Activated CD4-positive, alpha-beta T cell treated with anti-CD3 and anti-CD28 coated beads for 36 hours (primary cell): Measurements from ENCODE around the gene HPS5. TPM values are rescaled to one million over a fixed set of nuclear protein-coding genes. Genes with fewer than 3 reads are reported as not detected.
"Not testable (repeated sequence)": the region's sequence is repeated elsewhere in the genome, so short reads cannot be mapped to it uniquely, and the experiment has no call there.

ENCODE experiments used
- ATAC-seq: fragments of 200-7000 bp; cut with Tn5 transposase; one replicate; pipeline ENCODE4 v1.10.0; 2021; ENCODE audit warnings: mild to moderate bottlenecking, moderate library complexity
- CTCF ChIA-PET: fragments of 350-600 bp; sonication (Branson Sonifier 250); formaldehyde crosslinking; loops from one replicate; lab custom pipeline; 2021; ENCODE audit warnings: antibody characterized with exemption; lab: Charles Lee
- POLR2A ChIA-PET: fragments of 350-600 bp; sonication (Branson Sonifier 250); formaldehyde crosslinking; loops from one replicate; lab custom pipeline; 2021; ENCODE audit warnings: antibody characterized with exemption, inconsistent platforms; lab: Charles Lee
- DNase-seq: peaks from one replicate; pipeline ENCODE4 v3.0.0-alpha.2; 2020
- H3K27ac Mint-ChIP-seq: one replicate; pipeline ENCODE4 v1.8.0; 2021; ENCODE audit warnings: mixed read lengths
- H3K27me3 Mint-ChIP-seq: one replicate; pipeline ENCODE4 v1.8.0; 2021; ENCODE audit warnings: mixed read lengths
- H3K36me3 Mint-ChIP-seq: one replicate; pipeline ENCODE4 v1.8.0; 2021; ENCODE audit warnings: low read depth, mixed read lengths
- H3K4me1 Mint-ChIP-seq: one replicate; pipeline ENCODE4 v1.8.0; 2021; ENCODE audit warnings: mixed read lengths
- H3K4me3 Mint-ChIP-seq: one replicate; pipeline ENCODE4 v1.8.0; 2021; ENCODE audit warnings: mild to moderate bottlenecking, moderate library complexity, mixed read lengths
- H3K9me3 Mint-ChIP-seq: one replicate; pipeline ENCODE4 v1.8.0; 2021; ENCODE audit warnings: low read depth, mixed read lengths
- intact Hi-C, 2 experiments: fragments of 100-400 bp; cut with DNase I in 1 of 2; cut with micrococcal nuclease in 1 of 2; formaldehyde crosslinking; loops; one replicate each; pipeline versions ENCODE4 v1.14.2 to v1.15.1; 2022 to 2024; cut with DNase I, micrococcal nuclease
- total RNA-seq, 2 experiments: library from RNA; stranded (reverse); gene quantifications; one replicate each; pipeline ENCODE4 v1.2.3, GENCODE V29; 2021

Gene HPS5
- total RNA-seq, 2 experiments from 2014 or later = 14.3 to 16.1 TPM

DNA sequence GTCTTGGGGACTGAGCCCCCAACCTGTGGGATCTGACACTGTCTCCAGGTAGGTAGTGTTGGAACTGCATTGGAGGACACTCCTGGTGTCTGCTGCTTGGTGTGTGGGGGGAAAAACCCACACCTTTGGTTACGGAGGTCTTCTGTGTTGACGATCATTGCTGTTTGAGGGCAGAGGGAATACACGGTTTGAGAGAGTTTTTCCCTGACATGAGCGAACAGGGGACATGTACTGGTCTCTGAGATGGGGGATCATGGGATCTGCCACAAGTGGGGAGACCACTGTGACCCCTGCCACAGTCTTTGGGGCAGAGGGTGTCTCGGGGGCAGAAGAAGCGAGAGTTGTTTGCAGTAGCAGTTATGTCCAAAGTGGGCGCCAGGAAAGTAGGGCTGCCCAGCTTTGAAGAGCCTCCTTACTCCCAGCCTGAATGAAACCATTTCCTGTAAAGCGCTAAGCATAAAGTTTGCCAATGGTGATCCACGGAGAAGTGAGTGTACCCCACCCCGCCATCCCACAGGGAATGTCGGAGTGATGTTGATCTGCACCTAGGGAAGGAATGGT, 68.1 kb downstream of the HPS5 start:
- ATAC-seq (no peak), DNase-seq (no peak)
- no peak overlapping the region for H3K27ac Mint-ChIP-seq
- no peaks in the 10 kb centered on the region for H3K9me3 Mint-ChIP-seq
- no peak overlapping the region for H3K4me3 Mint-ChIP-seq
- intact Hi-C loops = no loop called here
- CTCF ChIA-PET = no interaction called here
- H3K4me1 Mint-ChIP-seq = no peaks in the 10 kb centered on the region
- POLR2A ChIA-PET = no interaction called here
- H3K36me3 Mint-ChIP-seq = no peaks in the 10 kb centered on the region
- H3K27me3 Mint-ChIP-seq = peaks cover 3% of the 10 kb centered on the region

DNA sequence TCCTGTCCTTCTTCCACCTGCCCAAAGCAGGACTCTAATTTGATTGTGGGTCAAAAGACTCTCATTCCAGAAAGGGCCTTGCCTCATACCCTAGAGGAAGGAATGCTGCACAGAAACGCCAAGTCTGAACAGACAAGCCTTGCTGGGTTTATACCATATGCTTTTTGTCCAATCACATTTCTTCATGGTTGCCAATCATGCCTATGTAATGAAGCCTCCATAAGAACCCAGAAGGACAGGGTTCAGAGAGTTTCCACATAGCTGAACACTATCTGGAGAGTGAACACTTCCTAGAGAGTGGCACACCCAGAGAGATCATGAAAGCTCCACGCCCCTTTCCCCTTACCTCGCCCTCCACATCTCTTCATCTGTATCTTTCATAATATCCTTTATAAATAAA, 68.7 kb downstream of the HPS5 start:
- no peak overlapping the region for H3K4me3 Mint-ChIP-seq
- ChIA-PET CTCF (interaction anchor here (1.3 kb wide), 1 partner anchor 9 kb away, joined by 5 read pairs; no protein-coding TSS in a partner anchor), POLR2A (interaction anchor here (0.6 kb wide), 1 partner anchor 428 kb away, joined by 4 read pairs; no protein-coding TSS in a partner anchor)

DNA sequence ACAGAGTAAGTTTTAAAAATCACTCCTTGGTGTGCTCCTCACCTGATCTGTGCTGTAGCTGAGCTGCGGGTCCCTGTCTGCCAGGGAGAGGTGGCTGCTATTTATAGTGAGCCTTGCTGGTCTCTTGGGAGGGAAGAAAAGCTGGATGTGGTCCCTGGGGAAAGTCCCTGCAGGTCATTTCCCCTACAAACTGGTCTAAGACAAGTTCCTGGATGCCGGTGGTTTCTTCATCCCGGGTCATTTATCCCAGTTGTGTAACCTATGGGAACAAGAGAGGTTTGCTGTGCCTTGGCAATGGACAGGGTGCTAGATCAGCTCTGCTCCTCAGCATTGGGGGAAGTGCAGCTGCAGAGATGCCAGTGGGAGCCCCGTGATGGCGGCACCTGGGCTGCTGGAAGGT, 73.4 kb downstream of the HPS5 start, which contains the start of gene SAA2:
TSS of gene SAA2 (minus strand) at position 108 of the 400 bp plus-strand sequence. CDS start 657 bp downstream, outside the sequence.
- H3K4me1 Mint-ChIP-seq = peaks cover 11% of the 10 kb centered on the region
- DNase-seq (no peak), ATAC-seq (no peak)
- no peak within 1 kb of the TSS for H3K27ac Mint-ChIP-seq
- H3K36me3 Mint-ChIP-seq = no peaks in the 10 kb centered on the region
- H3K9me3 Mint-ChIP-seq = no peaks in the 10 kb centered on the region
- H3K4me3 Mint-ChIP-seq = no peak within 1 kb of the TSS
- intact Hi-C loops = loop anchor here (10.0 kb wide), 3 partner anchors 146 to 486 kb away; partner anchors contain the start of genes LDHA (in 1 of the 2) and TSG101 (in 1 of the 2)
- no peaks in the 10 kb centered on the region for H3K27me3 Mint-ChIP-seq
- ChIA-PET POLR2A (no interaction called here), CTCF (interaction anchor here (0.7 kb wide), 1 partner anchor 133 kb away, joined by 3 read pairs; no protein-coding TSS in a partner anchor)

More for the DNA sequence above, 68.7 kb downstream of the HPS5 start:
- intact Hi-C loops = no loop called here
- DNase-seq (no peak), ATAC-seq (no peak)
- Mint-ChIP-seq H3K9me3 (no peaks in the 10 kb centered on the region), H3K36me3 (no peaks in the 10 kb centered on the region), H3K27me3 (peaks cover 3% of the 10 kb centered on the region), H3K4me1 (no peaks in the 10 kb centered on the region), H3K27ac (no peak overlapping the region)

DNA sequence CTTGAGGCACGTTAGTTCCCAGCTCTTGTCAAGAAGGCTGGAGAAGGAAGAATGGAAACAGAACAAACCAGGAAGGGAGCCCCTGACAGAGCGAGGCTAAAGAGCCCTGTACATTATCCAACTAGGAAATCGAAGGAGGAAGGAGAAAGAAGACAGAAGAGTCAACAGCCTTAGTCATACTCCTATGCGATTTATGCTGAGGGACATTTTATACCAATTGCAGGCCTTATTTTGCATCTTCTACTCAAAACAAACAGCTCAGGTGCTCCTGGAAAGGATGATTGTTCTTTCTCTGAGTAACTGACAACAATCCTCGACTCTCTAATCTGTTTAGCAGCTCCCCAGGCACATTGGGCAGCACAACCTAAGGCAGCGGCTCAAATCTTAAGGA, 74.8 kb downstream of the HPS5 start:
- H3K4me3 Mint-ChIP-seq, POLR2A ChIA-PET: not testable (repeated sequence)

DNA sequence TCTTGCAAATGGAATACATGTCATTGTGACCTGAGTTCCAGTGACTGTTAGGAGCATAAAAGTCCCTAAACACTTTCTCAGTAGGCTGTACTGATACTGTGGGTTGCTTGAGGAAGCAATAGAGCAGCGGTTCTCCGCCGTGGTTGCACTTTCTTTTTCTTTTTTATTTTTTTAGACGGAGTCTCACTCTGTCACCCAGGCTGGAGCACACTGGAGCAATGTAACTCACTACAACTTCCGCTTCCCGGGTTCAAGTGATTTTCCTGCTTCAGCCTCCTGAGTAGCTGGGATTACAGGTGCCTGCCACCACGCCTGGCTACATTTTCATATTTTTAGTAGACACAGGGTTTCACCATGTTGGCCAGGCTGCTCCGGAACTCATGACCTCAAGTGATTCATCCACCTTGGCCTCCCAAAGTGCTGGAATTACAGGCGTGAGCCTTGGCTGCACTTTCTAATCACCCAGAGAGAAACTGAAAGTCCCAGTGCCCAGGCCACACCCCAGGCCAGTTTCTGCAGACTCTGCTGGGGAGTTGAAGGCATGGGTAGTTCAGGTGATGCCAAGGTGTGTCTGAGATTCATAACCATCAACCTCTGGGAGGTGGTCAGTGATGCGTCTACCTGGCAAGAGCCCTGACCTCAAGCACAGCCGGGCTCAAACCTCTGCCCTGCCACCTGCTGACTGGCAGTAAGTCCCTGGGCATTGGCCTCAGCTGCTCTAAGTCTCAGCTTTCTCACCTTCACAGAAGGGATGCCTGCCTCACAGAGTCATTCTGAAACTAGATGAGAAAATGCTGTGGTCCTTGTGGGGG, 75.4 kb downstream of the HPS5 start:
- ChIA-PET POLR2A (interaction anchor here (0.6 kb wide), 1 partner anchor 387 kb away, joined by 4 read pairs; no protein-coding TSS in a partner anchor), CTCF (interaction anchor here (0.7 to 1.7 kb wide), 2 partner anchors 131 to 497 kb away, joined by 3 to 4 read pairs; no protein-coding TSS in a partner anchor)
- DNase-seq (peak; percentile 43), ATAC-seq (peak; percentile 79)
- H3K4me1 Mint-ChIP-seq = peaks cover 11% of the 10 kb centered on the region
- not testable (repeated sequence) for H3K27me3 Mint-ChIP-seq, H3K9me3 Mint-ChIP-seq, H3K36me3 Mint-ChIP-seq
- peak overlapping the region; percentile 74 for H3K27ac Mint-ChIP-seq
- intact Hi-C loops = loop anchor here (1.0 to 10.0 kb wide), 5 partner anchors 22 to 488 kb away; partner anchors contain the start of genes LDHA (in 1 of the 2) and TSG101 (in 1 of the 2)
- peak overlapping the region; percentile 56 for H3K4me3 Mint-ChIP-seq

More for the DNA sequence above, 74.8 kb downstream of the HPS5 start:
- ATAC-seq = peak; percentile 43
- H3K9me3 Mint-ChIP-seq, DNase-seq, H3K27me3 Mint-ChIP-seq, H3K36me3 Mint-ChIP-seq: not testable (repeated sequence)
- intact Hi-C loops = loop anchor here (2.0 to 10.0 kb wide), 4 partner anchors 22 to 488 kb away; partner anchors contain the start of genes LDHA (in 1 of the 2) and TSG101 (in 1 of the 2)
- CTCF ChIA-PET = interaction anchor here (1.7 kb wide), 1 partner anchor 131 kb away, joined by 4 read pairs; no protein-coding TSS in a partner anchor
- Mint-ChIP-seq H3K4me1 (peaks cover 11% of the 10 kb centered on the region), H3K27ac (peak overlapping the region; percentile 74)

DNA sequence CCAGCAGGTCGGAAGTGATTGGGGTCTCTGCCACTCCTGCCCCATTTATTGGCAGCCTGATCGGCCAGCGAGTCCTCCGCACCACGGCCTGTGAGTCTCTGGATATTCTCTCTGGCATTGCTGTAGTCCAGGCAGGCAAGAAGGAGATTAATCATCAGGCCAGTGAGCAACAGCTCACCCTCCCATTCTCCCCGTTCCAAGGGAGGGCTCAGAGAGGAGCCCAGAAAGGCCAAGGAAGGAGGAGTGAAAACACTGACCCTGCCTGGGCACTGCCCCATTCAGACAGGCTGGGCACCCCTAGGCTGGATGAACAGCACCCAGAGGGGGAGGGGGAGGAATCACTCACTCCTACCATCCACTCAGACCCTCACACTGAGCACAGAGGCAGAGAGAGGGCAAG, 76.5 kb downstream of the HPS5 start:
- DNase-seq (no peak), ATAC-seq (no peak)
- H3K27me3 Mint-ChIP-seq = no peaks in the 10 kb centered on the region
- ChIA-PET POLR2A (no interaction called here), CTCF (interaction anchor here (0.5 to 2.4 kb wide), 3 partner anchors 56 to 499 kb away, joined by 3 to 12 read pairs (median 3); partner anchors contain the start of gene TSG101)
- no peaks in the 10 kb centered on the region for H3K9me3 Mint-ChIP-seq
- no peak overlapping the region for H3K27ac Mint-ChIP-seq
- no peak overlapping the region for H3K4me3 Mint-ChIP-seq
- H3K36me3 Mint-ChIP-seq = no peaks in the 10 kb centered on the region
- H3K4me1 Mint-ChIP-seq = peaks cover 11% of the 10 kb centered on the region
- intact Hi-C loops = loop anchor here (2.0 to 10.0 kb wide), 6 partner anchors 77 to 489 kb away; partner anchors contain the start of genes TSG101 (in 2 of the 2), GTF2H1 (in 1 of the 2), HPS5 (in 1 of the 2) and LDHA (in 1 of the 2)

DNA sequence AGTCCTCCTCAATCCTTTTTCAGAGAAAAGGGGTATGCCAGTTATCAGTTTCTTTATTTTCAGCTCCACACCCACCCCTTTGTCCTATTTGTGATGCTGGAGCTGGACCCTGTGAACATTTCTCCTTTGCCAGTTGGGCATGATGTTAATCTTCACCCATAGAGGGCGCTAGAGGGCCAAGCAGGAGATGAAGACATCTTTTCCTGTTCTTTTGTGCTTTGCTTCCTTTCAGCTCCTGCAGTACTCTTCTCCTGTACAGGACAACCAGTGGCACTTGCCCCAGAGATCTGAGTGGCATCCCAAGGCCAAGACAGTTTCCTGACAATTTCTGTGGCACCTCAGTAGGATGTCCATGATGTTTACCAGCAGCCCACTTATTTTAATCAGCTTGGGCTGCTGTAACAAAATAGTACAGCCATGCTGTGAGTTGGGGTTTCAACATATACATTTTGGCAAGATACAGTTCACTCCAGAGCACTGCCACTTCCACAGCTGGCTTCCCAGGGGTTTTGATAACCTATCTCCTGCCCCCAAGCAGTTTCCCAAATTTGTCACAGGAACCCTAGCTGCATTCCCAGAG, 78.1 kb downstream of the HPS5 start:
- Mint-ChIP-seq H3K4me1 (peaks cover 11% of the 10 kb centered on the region), H3K9me3 (no peaks in the 10 kb centered on the region), H3K27me3 (peaks cover 7% of the 10 kb centered on the region), H3K27ac (no peak overlapping the region), H3K4me3 (no peak overlapping the region), H3K36me3 (no peaks in the 10 kb centered on the region)
- CTCF ChIA-PET = interaction anchor here (0.6 to 2.4 kb wide), 51 partner anchors 9 to 521 kb away, joined by 3 to 29 read pairs (median 4); partner anchors contain the start of genes GTF2H1, HPS5, IGSF22 and LDHA
- DNase-seq (peak; percentile 77), ATAC-seq (no peak)
- POLR2A ChIA-PET = no interaction called here
- intact Hi-C loops = loop anchor here (1.0 to 10.0 kb wide), 9 partner anchors 79 to 520 kb away; partner anchors contain the start of genes TSG101 (in 2 of the 2), GTF2H1 (in 1 of the 2), HPS5 (in 1 of the 2) and LDHA (in 1 of the 2)

DNA sequence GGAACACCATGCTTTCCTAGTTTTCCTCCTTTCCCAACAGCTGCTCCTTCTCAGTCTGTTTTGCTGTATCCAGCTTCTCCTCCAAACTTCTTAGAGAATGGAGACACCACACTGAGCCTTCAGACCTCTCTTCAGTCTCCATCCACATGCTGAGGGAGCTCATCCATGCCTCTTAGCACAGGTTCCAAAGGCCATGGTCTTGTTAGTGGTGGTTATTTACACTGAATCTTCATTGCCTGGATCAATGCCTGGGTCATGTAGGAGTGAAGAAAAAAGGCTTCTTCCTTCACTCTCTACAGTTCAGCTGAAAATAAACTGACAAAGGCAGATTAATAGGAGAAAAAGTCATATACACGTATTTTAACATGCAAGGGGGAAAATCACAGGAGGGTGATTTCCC, 82.3 kb downstream of the HPS5 start:
- ATAC-seq = no peak
- Mint-ChIP-seq H3K27ac (no peak overlapping the region), H3K36me3 (no peaks in the 10 kb centered on the region), H3K9me3 (no peaks in the 10 kb centered on the region), H3K4me3 (no peak overlapping the region), H3K27me3 (peaks cover 19% of the 10 kb centered on the region), H3K4me1 (no peaks in the 10 kb centered on the region)
- DNase-seq = no peak
- ChIA-PET CTCF (interaction anchor here (0.6 to 0.8 kb wide), 2 partner anchors 34 to 77 kb away, joined by 3 to 4 read pairs; no protein-coding TSS in a partner anchor), POLR2A (no interaction called here)
- intact Hi-C loops = loop anchor here (5.0 to 10.0 kb wide), 4 partner anchors 155 to 495 kb away; partner anchors contain the start of genes LDHA (in 1 of the 2) and TSG101 (in 1 of the 2)

DNA sequence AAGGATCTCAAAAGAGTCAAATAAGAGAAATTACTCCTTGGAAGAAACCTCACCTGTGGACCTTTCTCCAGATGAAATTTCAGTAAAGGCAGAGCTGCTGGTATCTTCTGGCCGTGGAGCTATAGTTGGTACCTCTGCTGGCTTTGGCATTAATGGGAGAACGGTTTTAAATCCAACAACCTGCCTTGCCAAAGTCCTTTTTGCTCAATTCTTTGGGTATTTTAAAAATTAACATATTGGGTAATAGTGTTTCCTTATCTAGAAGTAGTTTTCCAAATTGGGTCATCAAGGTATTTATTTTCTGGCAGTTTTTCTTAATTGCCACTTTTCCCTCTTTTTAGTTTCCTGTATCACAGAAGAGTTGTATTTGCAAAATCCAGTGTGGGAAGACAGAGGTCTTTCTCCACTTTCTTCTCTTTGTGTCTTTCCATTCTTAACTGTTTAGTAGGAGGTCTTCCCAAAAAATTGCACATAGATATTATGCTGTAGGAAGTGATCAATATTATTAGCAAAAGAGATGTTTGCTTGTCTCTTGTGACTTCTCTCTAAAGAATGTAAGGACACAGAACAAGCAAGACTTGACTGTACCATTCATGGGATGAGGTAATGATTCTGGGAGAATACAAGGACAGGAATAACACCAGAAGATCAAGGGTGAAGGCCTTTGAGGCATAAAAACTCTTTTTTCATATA, 85.1 kb downstream of the HPS5 start, which contains the start of gene SAA4:
TSS of gene SAA4 (minus strand) at position 139 of the 693 bp plus-strand sequence. CDS start 876 bp downstream, outside the sequence.
- POLR2A ChIA-PET = no interaction called here
- H3K27ac Mint-ChIP-seq = no peak within 1 kb of the TSS
- H3K27me3 Mint-ChIP-seq = peaks cover 22% of the 10 kb centered on the region
- no peaks in the 10 kb centered on the region for H3K36me3 Mint-ChIP-seq
- no peaks in the 10 kb centered on the region for H3K4me1 Mint-ChIP-seq
- CTCF ChIA-PET = no interaction called here
- no peak within 1 kb of the TSS for H3K4me3 Mint-ChIP-seq
- no peak for DNase-seq
- H3K9me3 Mint-ChIP-seq = no peaks in the 10 kb centered on the region
- no peak for ATAC-seq
- intact Hi-C loops = no loop called here
